SU-DHL-6 (cell line): ENCODE data around the gene COPG1.

Experiments used
- H2AFZ ChIP-seq: fragments of 200-600 bp; sonication (generic); 2 replicates; pipeline ENCODE4 v1.6.1; 2014; ENCODE audit warnings: low read depth, mild to moderate bottlenecking, moderate library complexity, mixed read lengths, antibody characterized with exemption, low read length; ENCODE audit not compliant: severe bottlenecking
- H3F3A ChIP-seq: fragments of 200-600 bp; shearing (Covaris generic); 2 replicates; pipeline ENCODE4 v1.6.0; 2016; ENCODE audit warnings: antibody characterized with exemption, mild to moderate bottlenecking; ENCODE audit not compliant: insufficient read depth
- H3K27ac ChIP-seq: fragments of 200-600 bp; sonication (generic); 2 replicates; pipeline ENCODE4 v1.5.1; 2016; ENCODE audit warnings: low read depth, mild to moderate bottlenecking, low read length, moderate library complexity, mixed read lengths
- H3K27me3 ChIP-seq: fragments of 200-600 bp; sonication (generic), shearing (Covaris generic); 2 replicates; pipeline ENCODE4 v1.6.0; 2014; ENCODE audit warnings: mild to moderate bottlenecking, low read length
- H3K36me3 ChIP-seq: fragments of 200-600 bp; sonication (generic); 2 replicates; pipeline ENCODE4 v1.6.1; 2014; ENCODE audit warnings: mild to moderate bottlenecking, low read length, mixed read lengths
- H3K4me2 ChIP-seq: fragments of 300-600, 200-600 bp; shearing (Covaris generic), sonication (generic); 2 replicates; pipeline ENCODE4 v1.6.0; 2014; ENCODE audit warnings: low read length, low read depth, mild to moderate bottlenecking; ENCODE audit not compliant: poor library complexity, severe bottlenecking
- H3K4me3 ChIP-seq: fragments of 200-600 bp; sonication (generic); 2 replicates; pipeline ENCODE4 v1.5.1; 2014; ENCODE audit warnings: antibody characterized with exemption, low read length, mild to moderate bottlenecking, mixed read lengths; ENCODE audit not compliant: insufficient read depth, poor library complexity, severe bottlenecking
- H3K79me2 ChIP-seq: fragments of 200-600 bp; sonication (generic); 2 replicates; pipeline ENCODE4 v1.6.1; 2014; ENCODE audit warnings: mild to moderate bottlenecking, low read length, moderate library complexity; ENCODE audit not compliant: insufficient read depth
- H3K9ac ChIP-seq: fragments of 200-600 bp; sonication (generic); 2 replicates; pipeline ENCODE4 v1.7.0; 2014; ENCODE audit warnings: mild to moderate bottlenecking, low read length
- H3K9me2 ChIP-seq: fragments of 200-600 bp; sonication (generic); replicated peaks from 2 replicates; pipeline ENCODE4 v1.6.1; 2014; ENCODE audit warnings: low read length; ENCODE audit not compliant: insufficient read depth
- H3K9me3 ChIP-seq: fragments of 200-600 bp; sonication (generic); 2 replicates; pipeline ENCODE4 v1.6.1; 2014; ENCODE audit warnings: low read length, mixed read lengths; ENCODE audit not compliant: insufficient read depth
- H4K20me1 ChIP-seq: fragments of 200-600 bp; sonication (generic); 2 replicates; pipeline ENCODE4 v1.6.1; 2014; ENCODE audit warnings: low read depth, mild to moderate bottlenecking, antibody characterized with exemption, low read length, moderate library complexity, mixed read lengths
- CTCF ChIP-seq: fragments of 200-600 bp; sonication (generic); IDR thresholded peaks from one replicate; pipeline ENCODE4 v1.5.1; 2017; ENCODE audit warnings: antibody characterized with exemption, mild to moderate bottlenecking, low read length, moderate library complexity; ENCODE audit not compliant: insufficient read depth, poor library complexity, severe bottlenecking
- EZH2phosphoT487 ChIP-seq: fragments of 200-600 bp; sonication (generic), shearing (Covaris generic); conservative IDR thresholded peaks from 2 replicates; pipeline ENCODE4 v1.6.1; 2018; ENCODE audit warnings: mild to moderate bottlenecking, antibody characterized with exemption, low read length, moderate library complexity, mixed read lengths

Gene COPG1

DNA sequence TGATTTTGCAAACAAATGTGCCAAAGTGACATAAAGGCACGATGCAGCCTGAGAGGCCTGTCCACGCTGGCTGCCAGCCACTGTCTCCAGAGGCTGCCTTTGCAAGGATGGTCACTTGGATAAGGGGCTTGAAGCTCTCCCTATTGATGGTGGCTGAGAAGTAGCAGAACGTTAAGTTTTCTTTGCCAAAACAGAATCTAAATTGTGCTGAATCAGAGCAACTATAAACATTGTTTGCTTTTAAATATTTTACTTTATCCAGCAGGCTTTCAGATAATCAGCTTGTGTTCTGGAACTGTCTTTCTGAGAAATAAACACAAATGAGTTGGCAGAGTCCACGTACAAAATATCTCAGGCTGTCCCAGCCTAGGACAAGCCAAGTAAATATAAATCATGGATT lies 41.9 kb upstream of the COPG1 start:
- H3K9ac ChIP-seq: no peak overlapping the region
- H3K4me3 ChIP-seq: no peak overlapping the region
- H2AFZ ChIP-seq: no peak overlapping the region
- H3K9me2 ChIP-seq: no peaks in the 10 kb centered on the region
- H3K4me2 ChIP-seq: no peak overlapping the region
- H3K79me2 ChIP-seq: no peaks in the 10 kb centered on the region
- no peaks in the 10 kb centered on the region for H3F3A ChIP-seq
- no peak for TF ChIP-seq CTCF
- no peak for TF ChIP-seq EZH2phosphoT487
- H4K20me1 ChIP-seq: no peaks in the 10 kb centered on the region
- H3K27me3 ChIP-seq: no peaks in the 10 kb centered on the region
- no peaks in the 10 kb centered on the region for H3K36me3 ChIP-seq
- H3K27ac ChIP-seq: no peak overlapping the region
- no peaks in the 10 kb centered on the region for H3K9me3 ChIP-seq

GRCh38 chr3:129211345-129211744 lies 38.1 kb upstream of the COPG1 start:
- no peak overlapping the region for H3K4me2 ChIP-seq

DNA sequence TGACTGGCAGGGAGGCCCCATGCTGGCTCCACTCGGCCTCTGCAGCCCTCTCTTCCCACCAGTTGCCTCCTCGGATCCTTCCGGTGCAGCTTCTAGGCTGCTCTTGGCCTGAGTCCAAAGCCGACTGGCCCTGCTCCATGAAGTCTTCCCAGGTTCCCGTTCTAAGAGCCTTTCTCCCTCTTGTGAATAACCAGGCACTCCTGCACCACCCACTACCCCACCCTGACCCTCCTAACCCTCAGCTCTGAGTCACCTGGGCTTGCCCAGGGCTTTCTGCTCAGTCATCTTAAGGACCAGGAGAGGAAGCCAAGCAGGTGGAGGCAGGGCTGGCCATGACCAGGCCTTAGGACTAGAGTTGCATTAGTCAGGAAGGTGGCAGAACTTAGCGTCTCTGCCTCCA lies 37.6 kb upstream of the COPG1 start:
- no peaks in the 10 kb centered on the region for H4K20me1 ChIP-seq
- H3K4me3 ChIP-seq: no peak overlapping the region
- no peaks in the 10 kb centered on the region for H3K79me2 ChIP-seq
- no peak for TF ChIP-seq EZH2phosphoT487
- no peak for TF ChIP-seq CTCF
- no peaks in the 10 kb centered on the region for H3K9me3 ChIP-seq
- no peak overlapping the region for H3K27ac ChIP-seq
- H3K36me3 ChIP-seq: no peaks in the 10 kb centered on the region
- H3K4me2 ChIP-seq: no peak overlapping the region
- H2AFZ ChIP-seq: no peak overlapping the region
- H3K27me3 ChIP-seq: no peaks in the 10 kb centered on the region
- H3F3A ChIP-seq: no peaks in the 10 kb centered on the region
- no peaks in the 10 kb centered on the region for H3K9me2 ChIP-seq
- no peak overlapping the region for H3K9ac ChIP-seq

More at GRCh38 chr3:129211345-129211744, 38.1 kb upstream of the COPG1 start:
- Histone ChIP-seq H4K20me1 (no peaks in the 10 kb centered on the region), H3K9ac (no peak overlapping the region), H3K9me2 (no peaks in the 10 kb centered on the region), H3K4me3 (no peak overlapping the region), H3K79me2 (no peaks in the 10 kb centered on the region), H3K27ac (no peak overlapping the region), H2AFZ (no peak overlapping the region), H3K36me3 (no peaks in the 10 kb centered on the region), H3K27me3 (no peaks in the 10 kb centered on the region), H3F3A (no peaks in the 10 kb centered on the region), H3K9me3 (no peaks in the 10 kb centered on the region)
- TF ChIP-seq CTCF (no peak), EZH2phosphoT487 (no peak)

DNA sequence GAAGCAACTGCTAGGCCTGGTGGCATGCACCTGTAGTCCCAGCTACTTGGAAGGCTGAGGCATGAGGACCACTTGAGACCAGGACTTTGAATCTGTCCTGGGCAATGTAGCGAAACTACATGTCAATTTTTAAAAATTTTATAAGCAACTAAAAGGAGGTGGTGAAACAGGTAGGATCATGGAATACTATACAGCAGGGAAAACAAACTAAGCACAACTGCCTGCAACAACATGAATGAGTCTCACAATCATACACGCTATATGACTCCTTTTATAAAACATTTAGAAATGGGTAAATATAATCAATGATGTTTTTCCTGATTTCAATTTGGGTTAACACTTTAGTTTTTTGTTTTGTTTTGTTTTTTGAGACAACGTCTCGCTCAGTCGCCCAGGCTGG lies 36.2 kb upstream of the COPG1 start:
- Histone ChIP-seq H3K36me3 (no peaks in the 10 kb centered on the region), H3K27ac (no peak overlapping the region), H2AFZ (no peak overlapping the region), H3K9me2 (no peaks in the 10 kb centered on the region), H3K9me3 (no peaks in the 10 kb centered on the region), H3K9ac (no peak overlapping the region), H3K4me3 (no peak overlapping the region), H3F3A (no peaks in the 10 kb centered on the region), H4K20me1 (no peaks in the 10 kb centered on the region), H3K79me2 (no peaks in the 10 kb centered on the region), H3K4me2 (no peak overlapping the region), H3K27me3 (no peaks in the 10 kb centered on the region)
- TF ChIP-seq CTCF (no peak), EZH2phosphoT487 (no peak)
